HL-60 (cell line): ENCODE data around the gene NDUFS7.

ENCODE experiments used
- GABPA ChIP-seq: IDR thresholded peaks from 2 replicates; pipeline ENCODE4 v1.6.1; 2012; ENCODE audit warnings: low read depth
- POLR2AphosphoS5 ChIP-seq: IDR thresholded peaks from 2 replicates; pipeline ENCODE4 v1.6.1; 2012; ENCODE audit warnings: low read depth
- REST ChIP-seq: IDR thresholded peaks from 2 replicates; pipeline ENCODE4 v1.6.1; 2012; ENCODE audit warnings: low read depth; ENCODE audit not compliant: insufficient replicate concordance
- SPI1 ChIP-seq: IDR thresholded peaks from 2 replicates; pipeline ENCODE4 v1.6.1; 2012; ENCODE audit warnings: low read depth, mild to moderate bottlenecking, borderline replicate concordance
- TF ChIP-seq, protein P1 (sequence below): IDR thresholded peaks from one replicate; pipeline ENCODE4 v1.5.1; 2011; ENCODE audit warnings: low read length, control low read depth, inconsistent platforms; ENCODE audit not compliant: insufficient read depth

GRCh38 chr19:1425102-1425837 is 41.6 kb downstream of the NDUFS7 start:
- TF ChIP-seq POLR2AphosphoS5 (no peak), SPI1 (no peak), REST (no peak), GABPA (no peak)
- TF ChIP-seq, protein P1, sequence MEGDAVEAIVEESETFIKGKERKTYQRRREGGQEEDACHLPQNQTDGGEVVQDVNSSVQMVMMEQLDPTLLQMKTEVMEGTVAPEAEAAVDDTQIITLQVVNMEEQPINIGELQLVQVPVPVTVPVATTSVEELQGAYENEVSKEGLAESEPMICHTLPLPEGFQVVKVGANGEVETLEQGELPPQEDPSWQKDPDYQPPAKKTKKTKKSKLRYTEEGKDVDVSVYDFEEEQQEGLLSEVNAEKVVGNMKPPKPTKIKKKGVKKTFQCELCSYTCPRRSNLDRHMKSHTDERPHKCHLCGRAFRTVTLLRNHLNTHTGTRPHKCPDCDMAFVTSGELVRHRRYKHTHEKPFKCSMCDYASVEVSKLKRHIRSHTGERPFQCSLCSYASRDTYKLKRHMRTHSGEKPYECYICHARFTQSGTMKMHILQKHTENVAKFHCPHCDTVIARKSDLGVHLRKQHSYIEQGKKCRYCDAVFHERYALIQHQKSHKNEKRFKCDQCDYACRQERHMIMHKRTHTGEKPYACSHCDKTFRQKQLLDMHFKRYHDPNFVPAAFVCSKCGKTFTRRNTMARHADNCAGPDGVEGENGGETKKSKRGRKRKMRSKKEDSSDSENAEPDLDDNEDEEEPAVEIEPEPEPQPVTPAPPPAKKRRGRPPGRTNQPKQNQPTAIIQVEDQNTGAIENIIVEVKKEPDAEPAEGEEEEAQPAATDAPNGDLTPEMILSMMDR: no peak
